ENCODE measurements around the gene IFRD2.

Gene IFRD2

GRCh38 chr3:50238549-50239026 is 53.6 kb downstream of the IFRD2 start:
- H3K27me3 Mint-ChIP-seq (ENCODE audit: low read depth, poor library complexity) = no peaks in the 10 kb centered on the region
- H3K4me3 Mint-ChIP-seq = peak overlapping the region; percentile 94
- no peak overlapping the region for H3K27ac Mint-ChIP-seq
- H3K4me1 Mint-ChIP-seq = peaks cover 76% of the 10 kb centered on the region
- TF ChIP-seq CTCF (IDR thresholded peaks at IDR 0.05) = no peak
- H3K9me3 Mint-ChIP-seq = no peaks in the 10 kb centered on the region
- no peaks in the 10 kb centered on the region for H3K36me3 Mint-ChIP-seq (ENCODE audit: low read depth)
- no peak for DNase-seq

- no peaks in the 10 kb centered on the region for H3K36me3 Mint-ChIP-seq (ENCODE audit: low read depth)
- peaks cover under 1% of the 10 kb centered on the region for H3K27me3 Mint-ChIP-seq (ENCODE audit: low read depth, poor library complexity)
- peak overlapping the region; percentile 90 for H3K27ac Mint-ChIP-seq
- DNase-seq = peak; percentile 70
- peaks cover 82% of the 10 kb centered on the region for H3K4me1 Mint-ChIP-seq
- no peaks in the 10 kb centered on the region for H3K9me3 Mint-ChIP-seq
- no peak for TF ChIP-seq CTCF (IDR thresholded peaks at IDR 0.05)
- H3K4me3 Mint-ChIP-seq = peak overlapping the region; percentile 94
Measured at GRCh38 chr3:50237754-50238548, 54.3 kb downstream of the IFRD2 start.
